ENCODE data around the gene SORCS3. TPM values are rescaled to one million over a fixed set of nuclear protein-coding genes. Genes with fewer than 3 reads are reported as not detected.

Gene SORCS3
- polyA plus RNA-seq, 1 donor (not counting 4 experiments of a cell fraction or from before 2014, with no cell fraction given): not detected

GRCh38 chr10:105210546-105210945 is 569.5 kb downstream of the SORCS3 start:
- Histone ChIP-seq H3K79me2 (ENCODE audit: control insufficient read depth, insufficient read depth, low read length) (no peaks in the 10 kb centered on the region), H3K4me1 (ENCODE audit: control insufficient read depth, extremely low read depth, insufficient read depth, low read length) (no peaks in the 10 kb centered on the region), H4K20me1 (ENCODE audit: control insufficient read depth, extremely low read depth, insufficient read depth, low read length) (no peaks in the 10 kb centered on the region), H3K27ac (ENCODE audit: control insufficient read depth, insufficient read depth, low read length) (no peak overlapping the region), H3K4me2 (ENCODE audit: control insufficient read depth, extremely low read depth, insufficient read depth, low read depth, low read length) (no peak overlapping the region), H3K4me3 (ENCODE audit: control insufficient read depth in 2 of 3, extremely low read depth in 1 of 3, insufficient read depth in 2 of 3, low read depth in 1 of 3, low read length in 3 of 3) (no peak overlapping the region), H3K9ac (ENCODE audit: control insufficient read depth, extremely low read depth, insufficient read depth, low read length) (no peak overlapping the region), H3K27me3 (ENCODE audit: control insufficient read depth, extremely low read depth, insufficient read depth, low read length) (no peaks in the 10 kb centered on the region), H3K9me1 (ENCODE audit: control insufficient read depth, extremely low read depth, insufficient read depth, low read length) (no peaks in the 10 kb centered on the region), H2AFZ (ENCODE audit: control insufficient read depth, low read length) (no peak overlapping the region), H3K36me3 (ENCODE audit: control insufficient read depth in 2 of 2, extremely low read depth in 1 of 2, insufficient read depth in 2 of 2, low read length in 2 of 2) (no peaks in the 10 kb centered on the region), H3K9me3 (ENCODE audit: control insufficient read depth, low read depth, low read length) (no peaks in the 10 kb centered on the region)
- FAIRE-seq: no peak
- dilution Hi-C loops (cut with MboI; ENCODE audit: extremely low pct_ligation_motif_present, low sequenced_read_pairs): no loop called here
- no peak for DNase-seq (ENCODE audit: low read depth, low spot score)
- TF ChIP-seq EZH2 (IDR thresholded peaks at IDR 0.05; ENCODE audit: low read length): no peak
- TF ChIP-seq CTCF (optimal IDR thresholded peaks at IDR 0.05 in 1 of 3, IDR thresholded peaks at IDR 0.05 in 1 of 3, conservative IDR thresholded peaks at IDR 0.05 in 1 of 3; ENCODE audit: extremely low read depth in 1 of 3, insufficient read depth in 2 of 3, low read length in 3 of 3): no peak

DNA sequence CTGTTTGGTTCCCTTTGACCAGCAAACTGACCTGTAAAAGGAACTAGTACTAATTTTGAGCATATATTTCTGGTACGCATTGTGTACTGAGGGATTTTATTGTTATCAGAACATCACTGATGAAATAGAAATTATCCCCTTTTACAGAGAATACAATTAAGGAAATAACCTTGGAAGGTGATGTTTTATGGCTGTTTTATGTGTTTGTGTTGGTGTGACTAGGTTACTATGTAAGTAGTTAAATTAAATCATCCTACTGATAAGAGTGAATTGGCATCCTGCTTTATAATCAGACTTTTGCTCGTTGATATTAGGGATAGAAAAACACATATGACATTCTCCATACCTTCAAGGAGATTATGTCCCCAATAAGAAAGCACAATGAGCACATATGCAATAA is 596.6 kb downstream of the SORCS3 start:
- no peaks in the 10 kb centered on the region for H3K4me1 ChIP-seq (ENCODE audit: control insufficient read depth, extremely low read depth, insufficient read depth, low read length)
- no peak overlapping the region for H3K9ac ChIP-seq (ENCODE audit: control insufficient read depth, extremely low read depth, insufficient read depth, low read length)
- no peaks in the 10 kb centered on the region for H3K36me3 ChIP-seq (ENCODE audit: control insufficient read depth in 2 of 2, extremely low read depth in 1 of 2, insufficient read depth in 2 of 2, low read length in 2 of 2)
- H3K79me2 ChIP-seq (ENCODE audit: control insufficient read depth, insufficient read depth, low read length): no peaks in the 10 kb centered on the region
- H2AFZ ChIP-seq (ENCODE audit: control insufficient read depth, low read length): no peak overlapping the region
- dilution Hi-C loops (cut with MboI; ENCODE audit: extremely low pct_ligation_motif_present, low sequenced_read_pairs): no loop called here
- H4K20me1 ChIP-seq (ENCODE audit: control insufficient read depth, extremely low read depth, insufficient read depth, low read length): no peaks in the 10 kb centered on the region
- no peaks in the 10 kb centered on the region for H3K9me1 ChIP-seq (ENCODE audit: control insufficient read depth, extremely low read depth, insufficient read depth, low read length)
- H3K27me3 ChIP-seq (ENCODE audit: control insufficient read depth, extremely low read depth, insufficient read depth, low read length): no peaks in the 10 kb centered on the region
- FAIRE-seq (no peak), DNase-seq (ENCODE audit: low read depth, low spot score) (no peak)
- no peak overlapping the region for H3K27ac ChIP-seq (ENCODE audit: control insufficient read depth, insufficient read depth, low read length)
- no peak overlapping the region for H3K4me3 ChIP-seq (ENCODE audit: control insufficient read depth in 2 of 3, extremely low read depth in 1 of 3, insufficient read depth in 2 of 3, low read depth in 1 of 3, low read length in 3 of 3)
- TF ChIP-seq EZH2 (IDR thresholded peaks at IDR 0.05; ENCODE audit: low read length) (no peak), CTCF (optimal IDR thresholded peaks at IDR 0.05 in 1 of 3, IDR thresholded peaks at IDR 0.05 in 1 of 3, conservative IDR thresholded peaks at IDR 0.05 in 1 of 3; ENCODE audit: extremely low read depth in 1 of 3, insufficient read depth in 2 of 3, low read length in 3 of 3) (no peak)
- H3K4me2 ChIP-seq (ENCODE audit: control insufficient read depth, extremely low read depth, insufficient read depth, low read depth, low read length): no peak overlapping the region
- H3K9me3 ChIP-seq (ENCODE audit: control insufficient read depth, low read depth, low read length): no peaks in the 10 kb centered on the region
